Right kidney (tissue), 1 donor: ENCODE data around the gene SPATS2.

Source experiments
- DNase-seq: peaks from one replicate; pipeline ENCODE4 v3.0.0-alpha.2; 2016

Gene SPATS2

DNA sequence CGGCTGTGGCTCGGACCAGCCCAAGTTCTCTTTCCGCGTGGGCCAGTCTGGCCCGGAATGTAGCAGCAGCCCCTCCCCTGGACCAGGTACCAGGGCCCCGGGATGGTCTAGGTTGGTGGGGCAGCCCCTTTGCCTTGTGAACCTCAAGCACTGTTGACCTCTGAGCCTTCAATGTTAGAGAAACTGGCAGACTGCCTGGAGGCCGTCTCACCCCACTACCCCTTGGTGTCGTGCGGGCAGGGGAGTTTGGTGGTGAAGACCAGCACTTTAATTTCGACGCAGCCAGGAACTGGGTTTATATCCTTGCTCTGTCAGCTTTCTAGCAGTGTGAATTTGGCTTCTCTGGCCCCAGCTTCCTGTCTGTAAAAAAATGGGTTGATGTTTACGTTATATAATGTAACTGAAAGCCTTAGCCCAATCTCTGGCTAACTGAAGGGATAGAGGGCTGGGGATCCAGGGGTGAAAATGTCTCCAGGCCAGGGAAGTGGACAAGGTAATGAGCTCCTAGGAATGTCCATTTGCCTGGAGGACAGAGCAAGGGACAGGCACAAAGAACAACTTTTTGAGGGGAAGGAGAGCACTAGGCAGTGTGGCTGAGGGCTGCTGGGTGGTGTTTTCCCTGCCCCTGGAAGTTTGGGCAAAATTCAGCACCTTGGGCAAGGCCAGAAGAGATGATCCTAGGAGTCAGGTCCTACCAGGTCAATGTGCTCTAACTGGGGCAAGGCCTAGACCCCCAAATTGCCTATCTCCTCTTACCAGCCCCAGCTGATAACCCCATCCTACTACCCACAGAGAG lies 189.3 kb downstream of the SPATS2 start:
- no peak for DNase-seq

DNA sequence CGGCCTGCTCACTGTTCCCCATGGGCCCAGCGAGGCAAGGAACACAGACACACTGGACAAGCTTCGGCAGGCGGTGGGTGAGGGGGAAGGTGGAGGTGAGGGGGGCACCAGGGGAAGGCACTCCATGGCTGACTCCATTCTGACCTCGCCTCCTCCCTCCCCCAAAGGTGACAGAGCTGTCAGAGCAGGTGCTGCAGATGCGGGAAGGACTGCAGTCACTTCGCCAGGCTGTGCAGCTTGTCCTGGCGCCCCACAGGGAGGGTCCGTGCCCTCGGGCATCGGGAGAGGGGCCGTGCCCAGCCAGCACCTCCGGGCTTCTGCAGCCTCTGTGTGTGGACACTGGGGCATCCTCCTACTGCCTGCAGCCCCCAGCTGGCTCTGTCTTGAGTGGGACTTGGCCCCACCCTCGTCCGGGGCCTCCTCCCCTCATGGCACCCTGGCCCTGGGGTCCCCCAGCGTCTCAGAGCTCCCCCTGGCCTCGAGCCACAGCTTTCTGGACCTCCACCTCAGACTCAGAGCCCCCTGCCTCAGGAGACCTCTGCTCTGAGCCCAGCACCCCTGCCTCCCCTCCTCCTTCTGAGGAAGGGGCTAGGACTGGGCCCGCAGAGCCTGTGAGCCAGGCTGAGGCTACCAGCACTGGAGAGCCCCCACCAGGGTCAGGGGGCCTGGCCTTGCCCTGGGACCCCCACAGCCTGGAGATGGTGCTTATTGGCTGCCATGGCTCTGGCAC lies 190.1 kb downstream of the SPATS2 start:
- no peak for DNase-seq

DNA sequence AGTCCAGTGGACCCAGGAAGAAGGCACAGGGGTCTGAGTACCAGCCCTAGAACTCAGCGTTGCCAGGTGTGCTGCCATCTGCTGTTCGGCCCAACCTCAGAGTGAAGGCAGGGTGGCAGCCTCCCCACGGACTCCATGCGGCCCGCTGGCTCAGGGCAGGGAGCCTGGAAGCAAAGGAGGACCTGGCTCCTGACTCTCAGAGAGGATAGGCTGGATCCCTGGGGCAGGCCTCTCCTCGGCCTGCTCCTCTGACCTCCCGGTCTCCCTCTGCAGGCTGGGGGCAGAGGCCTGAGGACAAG lies 190.6 kb downstream of the SPATS2 start:
- no peak for DNase-seq

DNA sequence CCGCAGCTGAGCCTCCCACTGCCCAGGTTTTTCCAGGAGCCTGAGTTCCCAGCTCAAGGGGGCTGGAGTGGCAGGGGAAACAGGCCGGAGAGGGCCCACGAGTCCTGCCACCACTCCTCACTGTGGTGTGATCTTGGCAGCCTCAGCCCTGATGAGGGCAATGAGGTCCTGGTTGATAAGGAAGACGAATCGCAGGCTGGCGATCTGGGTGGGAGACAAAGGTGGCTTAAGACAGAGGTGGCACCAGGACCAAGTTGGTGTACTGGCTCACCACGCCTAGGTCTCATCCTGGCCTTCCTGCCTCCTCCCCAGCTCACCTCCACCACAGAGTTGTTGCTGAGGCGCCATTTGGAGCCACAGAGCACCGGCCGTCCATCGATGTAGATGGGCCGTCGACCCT lies 191.3 kb downstream of the SPATS2 start:
- no peak for DNase-seq

DNA sequence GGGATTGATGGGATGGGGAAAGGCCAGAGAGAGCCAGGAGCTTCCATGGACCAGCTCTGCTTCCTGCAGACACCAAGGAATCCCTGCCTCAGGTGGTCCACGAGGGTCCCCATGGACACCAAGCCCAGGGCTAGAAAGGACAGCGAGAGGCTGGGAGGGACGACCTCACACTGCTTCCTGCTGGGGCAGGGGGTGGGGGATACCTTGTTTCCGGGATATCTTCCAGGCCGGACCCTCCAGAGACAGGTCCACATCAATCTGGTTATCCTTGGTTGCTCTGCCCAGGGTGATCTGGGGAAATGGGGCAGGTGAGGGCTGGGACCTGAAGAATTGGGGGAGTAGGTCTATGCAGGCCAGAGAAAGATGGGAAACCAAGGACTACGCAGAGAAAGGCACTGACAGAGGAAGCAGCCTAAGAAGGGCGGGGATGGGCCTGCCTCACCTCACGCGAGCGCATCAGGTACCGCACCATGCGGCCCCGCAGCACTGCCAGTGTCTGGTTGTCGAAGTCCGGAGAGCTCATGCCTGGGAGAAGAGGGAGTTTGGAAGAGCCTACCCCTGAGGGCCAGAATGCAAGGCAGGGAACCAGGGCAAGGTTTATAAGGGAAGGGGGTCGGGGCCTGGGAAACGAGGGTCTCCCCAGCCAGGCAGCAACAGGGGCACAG lies 191.9 kb downstream of the SPATS2 start:
- DNase-seq: no peak

DNA sequence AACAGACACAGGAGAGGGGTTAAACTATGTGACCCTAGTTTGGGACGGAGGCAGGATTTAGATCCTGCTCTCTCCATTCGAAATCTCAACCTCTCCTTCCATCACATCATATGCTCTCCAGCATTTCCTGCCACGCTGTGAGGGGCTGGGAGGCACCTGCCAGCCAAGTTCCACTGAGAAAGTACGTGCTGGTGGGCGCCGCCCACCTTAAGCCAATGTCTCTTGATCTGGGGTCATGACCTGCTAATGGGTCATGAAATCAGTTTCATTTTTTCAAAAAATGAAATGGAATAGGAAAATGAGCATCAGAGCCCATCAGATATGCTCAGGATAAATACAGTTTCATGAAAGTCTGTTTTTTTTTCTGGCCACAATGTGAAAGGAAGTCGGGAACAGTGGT lies 193.4 kb downstream of the SPATS2 start:
- DNase-seq: no peak

DNA sequence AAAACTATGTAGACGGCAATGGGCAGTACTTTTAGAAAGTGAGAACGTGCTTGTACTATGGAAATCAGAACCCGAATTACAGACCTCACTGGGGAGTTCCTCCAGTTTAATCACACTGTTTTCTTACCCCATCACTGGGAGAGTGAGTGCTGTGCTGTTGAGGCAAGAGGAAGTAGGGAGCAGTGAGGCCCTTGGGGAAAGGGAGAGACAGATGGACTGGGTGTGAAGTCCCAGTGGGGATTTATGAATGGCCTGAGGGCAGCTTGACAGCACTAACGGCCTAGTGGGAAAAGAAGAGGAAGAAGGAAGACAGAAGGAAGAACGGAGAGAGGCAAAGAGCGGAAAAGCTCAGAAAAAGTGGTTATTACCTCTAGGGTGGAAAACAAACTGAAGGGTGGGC lies 195.0 kb downstream of the SPATS2 start:
- no peak for DNase-seq

DNA sequence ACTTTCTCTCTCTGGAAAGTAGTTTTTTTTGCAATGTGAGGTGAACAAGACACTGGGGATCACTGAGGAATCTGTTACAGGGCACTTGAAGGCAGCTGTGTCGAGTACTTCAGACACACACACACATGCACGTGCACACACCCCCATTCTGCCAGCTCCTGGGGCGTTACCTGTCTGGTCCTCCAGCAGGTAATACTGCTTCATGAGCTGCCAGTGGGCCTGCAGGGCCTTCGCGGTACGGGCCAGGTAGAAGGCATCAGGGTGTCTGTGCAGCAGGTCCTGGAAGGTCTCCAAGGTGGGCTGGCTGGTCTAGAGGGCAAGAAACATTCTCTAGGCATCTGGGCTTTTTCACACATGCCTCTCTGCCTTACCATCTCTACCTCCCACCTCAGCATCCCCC lies 195.6 kb downstream of the SPATS2 start:
- DNase-seq: no peak

DNA sequence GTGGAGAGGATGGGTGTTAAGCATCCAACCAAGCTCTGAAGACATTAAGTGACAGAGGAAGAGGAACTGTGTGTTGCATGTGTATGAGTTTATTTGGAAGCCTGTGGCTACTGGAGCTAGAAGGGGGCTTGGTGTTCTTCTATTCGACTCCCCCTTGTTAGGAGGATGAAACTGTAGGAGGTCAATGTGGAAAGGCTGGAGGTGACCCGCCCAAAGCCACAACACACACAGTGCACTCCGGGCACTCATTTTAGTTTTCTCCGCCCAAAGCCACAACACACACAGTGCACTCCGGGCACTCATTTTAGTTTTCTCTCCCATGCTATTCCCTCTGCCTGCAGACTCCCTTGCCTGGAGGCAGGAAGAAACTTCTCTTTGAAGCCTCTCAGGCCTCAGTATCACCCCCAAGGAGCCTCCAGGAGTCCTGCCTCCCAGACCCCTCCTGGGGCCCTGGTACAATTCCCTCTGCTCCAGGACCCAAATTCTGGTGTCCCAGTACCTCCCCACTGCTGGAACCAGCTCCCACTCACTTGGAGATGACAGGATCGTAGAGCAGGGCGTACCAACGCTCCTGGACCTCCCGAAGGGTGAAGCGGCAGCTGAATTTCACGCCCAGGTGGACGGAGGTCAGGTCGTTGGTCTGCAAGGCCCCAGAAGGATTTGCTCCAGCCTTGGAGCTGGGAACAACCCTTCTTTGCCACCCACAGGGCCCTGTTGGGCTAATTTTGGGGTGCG lies 196.9 kb downstream of the SPATS2 start:
- DNase-seq: no peak

DNA sequence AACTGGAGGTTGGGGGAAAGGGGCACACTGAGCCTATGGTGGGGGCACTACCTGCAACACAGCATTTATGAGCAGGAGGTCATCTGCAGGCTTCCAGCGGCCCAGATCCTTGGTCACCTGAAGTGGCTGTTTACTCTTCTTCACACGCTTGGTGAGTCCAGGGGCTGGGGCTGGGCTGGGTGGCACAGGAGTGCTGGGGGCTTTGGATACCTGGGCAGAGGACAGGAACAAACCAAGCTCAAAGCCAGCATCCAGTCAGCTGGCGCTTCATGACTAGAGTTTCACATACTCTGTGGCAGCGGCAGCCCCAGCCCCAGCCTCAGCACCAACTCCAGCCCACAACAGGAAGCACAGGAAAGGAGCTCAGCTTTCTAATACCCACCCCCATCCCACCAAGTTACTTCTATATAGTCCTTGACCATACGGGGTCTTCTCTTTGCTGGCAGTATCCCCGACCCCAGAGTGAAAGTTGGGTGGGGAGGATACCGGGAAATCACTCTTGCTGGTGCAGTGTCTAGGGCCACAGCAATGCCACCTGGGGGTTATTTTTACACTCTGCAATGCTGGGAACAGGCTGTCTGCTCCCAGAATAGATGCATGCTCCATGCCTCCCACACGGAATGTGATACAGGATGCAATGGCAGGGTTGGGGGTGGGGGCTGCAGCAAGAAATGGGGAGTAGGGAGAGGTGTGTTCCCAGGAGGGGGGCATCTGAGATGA lies 197.6 kb downstream of the SPATS2 start:
- no peak for DNase-seq

DNA sequence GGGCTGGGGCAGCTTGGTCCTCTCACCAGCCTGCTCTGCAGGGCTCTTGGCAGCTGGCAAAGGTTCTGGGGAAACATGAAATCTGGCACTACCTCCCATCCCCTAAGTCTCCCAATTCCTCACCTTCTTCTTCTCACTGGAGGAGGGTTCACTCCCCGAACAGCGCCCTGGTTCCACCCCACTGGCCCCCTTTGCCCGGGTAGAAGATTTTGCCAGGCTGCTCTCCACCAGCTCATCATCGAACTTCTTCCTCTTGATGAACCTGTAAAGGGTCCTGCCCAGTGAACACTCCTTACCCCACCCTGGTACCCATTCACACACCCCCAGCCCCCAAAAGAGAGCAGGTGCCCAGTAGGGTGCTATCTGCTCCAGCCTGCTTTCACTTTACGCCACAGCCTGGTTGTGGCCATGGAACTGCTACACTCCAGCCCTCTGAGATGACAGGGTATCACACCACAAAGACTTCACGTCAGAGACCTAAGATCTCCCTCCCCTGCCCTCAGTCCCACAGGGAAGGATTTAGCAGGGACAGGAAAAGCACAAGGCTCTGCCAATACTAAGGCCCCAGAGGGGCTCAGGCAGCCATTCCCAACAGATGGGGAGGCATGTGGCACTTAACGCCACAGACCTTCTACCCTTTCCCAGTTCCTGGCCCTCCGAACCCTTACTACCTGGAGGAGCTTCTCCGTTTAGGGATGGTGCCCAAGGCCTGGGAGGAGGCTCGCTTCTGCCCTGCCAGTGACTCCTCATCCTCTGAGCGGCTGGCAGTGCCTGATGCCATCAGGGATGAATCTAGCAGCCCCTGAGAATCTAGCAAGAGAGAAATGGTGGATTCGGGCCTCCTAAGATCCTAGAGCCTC lies 198.4 kb downstream of the SPATS2 start:
- DNase-seq: no peak

DNA sequence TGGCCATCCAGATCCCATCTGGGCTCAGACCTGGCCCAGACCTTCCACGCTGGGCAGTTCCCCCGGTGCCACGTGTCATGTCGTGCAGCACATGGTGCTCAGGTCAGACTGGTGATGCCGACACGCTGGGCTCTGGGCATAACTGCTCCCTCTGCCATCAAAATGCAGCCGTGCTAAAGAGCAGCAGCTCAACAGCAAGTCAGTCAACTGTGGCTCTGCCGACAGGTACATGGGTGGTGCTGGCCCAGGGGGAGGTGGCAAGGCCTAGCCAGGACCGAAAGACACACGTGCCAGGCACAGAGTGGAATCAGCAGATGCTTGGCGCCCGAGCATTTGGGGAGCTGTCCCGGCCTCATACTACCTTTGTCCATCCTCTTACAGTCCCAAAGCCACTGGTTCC lies 199.1 kb downstream of the SPATS2 start:
- no peak for DNase-seq

DNA sequence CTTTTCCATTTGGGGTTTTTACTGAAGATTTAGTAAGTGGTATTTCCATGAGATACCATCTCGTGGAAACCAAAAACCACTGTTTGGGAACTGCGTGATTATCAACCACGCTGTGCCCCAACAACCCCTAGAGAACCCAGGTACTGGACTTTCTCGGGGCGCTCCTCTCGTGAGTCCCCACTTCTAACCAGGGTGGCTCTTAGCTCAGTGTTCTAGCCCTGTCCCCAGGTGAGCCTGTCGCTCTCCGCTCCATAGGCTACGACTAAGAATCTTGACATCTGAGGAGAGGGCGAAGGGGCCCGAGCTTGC lies 200.0 kb downstream of the SPATS2 start:
- DNase-seq: no peak

DNA sequence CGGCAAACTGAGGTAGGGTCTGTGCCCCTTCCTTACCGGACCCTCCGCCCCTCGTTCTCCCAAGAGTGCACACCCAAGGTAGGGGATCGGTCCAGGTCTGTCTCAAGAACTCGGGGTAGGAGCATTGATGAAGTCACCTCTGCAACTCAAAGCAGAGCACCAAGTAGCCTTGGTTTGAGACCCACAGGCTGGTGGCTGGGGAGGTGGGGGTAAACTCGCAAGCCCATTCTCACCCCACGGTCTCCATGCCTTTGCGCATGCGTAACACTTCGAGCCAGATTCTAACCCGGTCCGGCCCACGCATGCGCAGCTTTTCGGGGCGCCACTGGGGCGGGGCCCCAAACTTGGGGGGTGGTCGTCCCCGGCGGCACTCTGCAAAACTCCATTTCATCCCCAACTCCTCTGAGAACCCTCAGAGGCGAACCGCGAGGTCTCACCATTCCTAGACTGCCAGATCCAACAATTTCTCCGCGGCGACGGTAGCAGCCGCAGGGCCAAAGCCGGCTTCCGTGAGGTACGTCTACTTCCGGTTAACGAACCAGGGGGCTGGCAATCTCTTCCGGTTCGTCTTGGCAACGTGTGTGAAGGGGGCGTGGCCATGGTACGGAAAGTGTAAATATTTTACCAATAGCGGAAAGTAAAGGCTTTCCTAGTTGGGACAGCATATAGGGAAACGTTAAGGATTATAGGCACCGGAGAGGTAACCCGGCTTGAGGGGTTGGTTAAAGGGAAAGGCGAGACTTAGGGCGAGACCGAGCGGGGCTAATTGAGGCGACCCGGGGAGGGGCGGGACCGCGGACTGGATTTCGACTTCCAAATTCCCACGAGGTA lies 200.6 kb downstream of the SPATS2 start, which contains the start of gene MCRS1:
Gene MCRS1 (minus strand): TSS at position 532 of the 831 bp plus-strand sequence. CDS start 1,411 bp downstream, outside the sequence.
- DNase-seq: peak; percentile 95

DNA sequence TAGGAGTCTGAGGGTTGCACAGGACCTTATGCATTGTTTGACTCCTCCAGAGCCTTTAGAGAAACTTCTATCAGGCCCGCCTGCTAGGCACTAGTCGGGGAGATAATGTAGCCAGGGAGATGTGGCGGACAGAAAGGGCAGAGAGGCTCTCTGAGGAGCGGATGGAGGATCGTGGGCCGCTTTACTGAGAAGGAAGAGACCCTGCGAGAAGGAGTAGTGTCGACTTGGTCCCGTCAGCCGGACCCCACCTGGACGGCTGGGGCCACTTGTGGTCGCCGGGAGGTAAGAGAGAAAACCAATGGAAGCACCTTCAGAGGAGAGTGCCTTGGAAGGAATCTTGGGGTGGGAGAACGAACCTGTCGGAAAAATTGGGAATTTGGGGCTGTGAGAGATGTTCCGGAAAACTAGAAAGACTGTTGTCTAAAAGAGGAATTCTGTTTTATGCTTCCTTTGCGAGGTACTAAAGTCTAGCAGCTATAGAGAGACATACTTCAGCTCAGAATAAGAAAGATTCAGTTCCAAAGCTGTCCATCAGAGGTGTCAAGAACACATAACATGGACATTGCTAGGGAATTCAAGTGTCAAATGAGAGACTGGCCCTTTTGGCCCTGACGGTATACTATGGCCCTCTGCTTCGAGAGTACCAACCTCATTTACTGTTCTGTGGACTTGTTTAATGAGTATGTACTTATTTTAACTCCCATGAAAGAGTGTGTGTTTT lies 201.3 kb downstream of the SPATS2 start:
- no peak for DNase-seq
